HepG2 (cell line): ENCODE measurements around the gene CCT8. TPM values are rescaled to one million over a fixed set of nuclear protein-coding genes. Genes with fewer than 3 reads are reported as not detected.

Experiments used
- ATAC-seq: fragments of 200-7000 bp; cut with Tn5 transposase; 3 replicates; pipeline ENCODE4 v1.9.1; 2020; ENCODE audit warnings: mild to moderate bottlenecking, moderate library complexity
- BruUV-seq: library from RNA; stranded (reverse); fragments of 400-500 nt; replicated peaks from 2 replicates; lab custom pipeline; 2021; lab: Mats Ljungman, UMichigan
- CTCF ChIA-PET: fragments of 300-600 bp; formaldehyde crosslinking; extraction: SDS; loops from one replicate; lab custom pipeline; 2021; ENCODE audit warnings: low total read pairs, inconsistent platforms, low intra/inter-chr PET ratio; lab: Yijun Ruan, JAX
- POLR2A ChIA-PET: fragments of 350-600 bp; sonication (Branson Sonifier 250); formaldehyde crosslinking; loops from one replicate; lab custom pipeline; 2020; ENCODE audit warnings: antibody characterized with exemption, inconsistent platforms; lab: Yijun Ruan, JAX
- DNase-seq: peaks from one replicate; pipeline ENCODE4 v3.0.0-alpha.2; 2015; ENCODE audit warnings: low spot score
- FAIRE-seq: peaks from 3 replicates; lab custom pipeline; 2011; peaks lifted over from hg19 to GRCh38; lab: Jason Lieb, UNC
- H2AFZ ChIP-seq: one replicate; pipeline ENCODE4 v1.6.1; 2011; ENCODE audit warnings: low read length, inconsistent platforms
- H3K27ac ChIP-seq: fragments of 300-600 bp; 3 replicates; pipeline ENCODE4 v1.8.0; 2011; ENCODE audit warnings: mixed run types, mild to moderate bottlenecking, mixed read lengths, low read length, inconsistent platforms; ENCODE audit not compliant: insufficient read depth; ENCODE audit errors: extremely low read length
- H3K27me3 ChIP-seq, 2 experiments: fragments of 200-600 bp in 1 of 2; 2 replicates in 1 of 2; 3 replicates in 1 of 2; pipeline versions ENCODE4 v1.6.0 to v1.8.0; 2011; ENCODE audit warnings: low read length in 2 of 2, mild to moderate bottlenecking in 2 of 2, moderate library complexity in 2 of 2, inconsistent platforms in 1 of 2; ENCODE audit not compliant: insufficient read depth in 2 of 2, control insufficient read depth in 1 of 2
- H3K36me3 ChIP-seq, 2 experiments: fragments of 200-600 bp in 1 of 2; replicated peaks in 1 of 2; 2 replicates in 1 of 2; 3 replicates in 1 of 2; pipeline versions ENCODE4 v1.5.1 to v1.8.0; 2011; ENCODE audit warnings: low read length in 2 of 2, inconsistent platforms in 1 of 2; ENCODE audit not compliant: insufficient read depth in 2 of 2, control insufficient read depth in 1 of 2
- H3K4me1 ChIP-seq: 2 replicates; pipeline ENCODE4 v1.5.1; 2012; ENCODE audit warnings: low read length, inconsistent platforms; ENCODE audit not compliant: insufficient read depth
- H3K4me2 ChIP-seq: 2 replicates; pipeline ENCODE4 v1.6.0; 2011; ENCODE audit warnings: low read depth, low read length, inconsistent platforms
- H3K4me3 ChIP-seq, 3 experiments: fragments of 200-600 bp in 1 of 3; sonication (generic), shearing (Covaris generic) in 1 of 3; replicated peaks in 1 of 3; 2 replicates each; pipeline ENCODE4 v1.5.1; 2011 to 2016; ENCODE audit warnings: low read length in 3 of 3, inconsistent platforms in 2 of 3, low read depth in 2 of 3, mild to moderate bottlenecking in 2 of 3, control low read depth in 1 of 3, mixed read lengths in 1 of 3; ENCODE audit not compliant: insufficient read depth in 1 of 3
- H3K79me2 ChIP-seq: one replicate; pipeline ENCODE4 v1.6.1; 2011; ENCODE audit warnings: low read length, inconsistent platforms; ENCODE audit not compliant: insufficient read depth
- H3K9ac ChIP-seq: 2 replicates; pipeline ENCODE4 v1.6.0; 2011; ENCODE audit warnings: mild to moderate bottlenecking, low read depth, low read length, inconsistent platforms; ENCODE audit not compliant: insufficient read depth
- H3K9me3 ChIP-seq: 2 replicates; pipeline ENCODE4 v1.5.1; 2012; ENCODE audit warnings: mild to moderate bottlenecking, low read length
- H4K20me1 ChIP-seq: 2 replicates; pipeline ENCODE4 v1.6.0; 2011; ENCODE audit warnings: inconsistent platforms, mild to moderate bottlenecking, low read length, moderate library complexity; ENCODE audit not compliant: insufficient read depth
- BCLAF1 ChIP-seq: fragments of 450-650 bp; IDR thresholded peaks from 2 replicates; pipeline ENCODE4 v1.6.1; 2017; ENCODE audit warnings: mild to moderate bottlenecking
- FOXC1 ChIP-seq: sonication (generic); formaldehyde crosslinking; IDR thresholded peaks from 2 replicates; pipeline ENCODE4 v1.8.0; 2022; ENCODE audit warnings: mild to moderate bottlenecking, missing genetic modification reagents, borderline replicate concordance
- HMGA1 ChIP-seq: sonication (generic); formaldehyde crosslinking; conservative IDR thresholded peaks from 2 replicates; pipeline ENCODE4 v1.4.0; 2020; ENCODE audit warnings: missing genetic modification reagents
- IKZF4 ChIP-seq: sonication (generic); formaldehyde crosslinking; IDR thresholded peaks from 2 replicates; pipeline ENCODE4 v1.5.1; 2020; ENCODE audit warnings: borderline replicate concordance, mild to moderate bottlenecking, low read depth, missing genetic modification reagents; ENCODE audit errors: not compliant biosample characterization
- IRF2 ChIP-seq: IDR thresholded peaks from 2 replicates; pipeline ENCODE4 v1.6.1; 2018; ENCODE audit warnings: missing genetic modification reagents, missing compliant biosample characterization
- JDP2 ChIP-seq: sonication (generic); formaldehyde crosslinking; IDR thresholded peaks from 2 replicates; pipeline ENCODE4 v1.8.1; 2022; ENCODE audit warnings: missing genetic modification reagents, borderline replicate concordance
- KDM5B ChIP-seq: sonication (generic); formaldehyde crosslinking; IDR thresholded peaks from 2 replicates; pipeline ENCODE4 v1.4.0; 2020; ENCODE audit warnings: missing genetic modification reagents, mild to moderate bottlenecking, borderline replicate concordance
- MAF1 ChIP-seq: sonication (generic); formaldehyde crosslinking; IDR thresholded peaks from 2 replicates; pipeline ENCODE4 v1.5.0; 2020; ENCODE audit warnings: missing genetic modification reagents, borderline replicate concordance
- MYNN ChIP-seq: sonication (generic); formaldehyde crosslinking; IDR thresholded peaks from 2 replicates; pipeline ENCODE4 v1.4.0; 2020; ENCODE audit warnings: mild to moderate bottlenecking, low read depth, missing genetic modification reagents
- PHF5A ChIP-seq: IDR thresholded peaks from one replicate; pipeline ENCODE4 v1.6.1; 2018; ENCODE audit warnings: low read depth, missing genetic modification reagents; ENCODE audit not compliant: unreplicated experiment
- RAD51 ChIP-seq: fragments of 450-650 bp; IDR thresholded peaks from 2 replicates; pipeline ENCODE4 v1.6.1; 2016; ENCODE audit warnings: borderline replicate concordance
- RORA ChIP-seq: sonication (generic); formaldehyde crosslinking; IDR thresholded peaks from 2 replicates; pipeline ENCODE4 v1.5.0; 2020; ENCODE audit warnings: mild to moderate bottlenecking, missing genetic modification reagents, moderate library complexity
- ZFP36 ChIP-seq: fragments of 150-350 bp; IDR thresholded peaks from 2 replicates; pipeline ENCODE4 v1.6.1; 2018; ENCODE audit warnings: borderline replicate concordance, low read length, low read depth; ENCODE audit not compliant: partially characterized antibody
- ZNF17 ChIP-seq: sonication (generic); formaldehyde crosslinking; IDR thresholded peaks from 2 replicates; pipeline ENCODE4 v1.5.0; 2020; ENCODE audit warnings: mild to moderate bottlenecking, missing genetic modification reagents
- ZNF20 ChIP-seq: sonication (generic); formaldehyde crosslinking; IDR thresholded peaks from 2 replicates; pipeline ENCODE4 v1.4.0; 2020; ENCODE audit warnings: mild to moderate bottlenecking, moderate library complexity, missing genetic modification reagents
- ZNF510 ChIP-seq: sonication (generic); formaldehyde crosslinking; IDR thresholded peaks from 2 replicates; pipeline ENCODE4 v1.4.0; 2020; ENCODE audit warnings: low read depth, mild to moderate bottlenecking, missing genetic modification reagents
- ZNF766 ChIP-seq: sonication (generic); formaldehyde crosslinking; IDR thresholded peaks from 2 replicates; pipeline ENCODE4 v1.5.0; 2020; ENCODE audit warnings: missing genetic modification reagents, borderline replicate concordance
- WGBS: methylation state at CpG from one replicate; pipeline ENCODE4 v1.1.6; 2017; ENCODE audit warnings: low lambda C conversion rate; 5-methylcytosine and 5-hydroxymethylcytosine counted together
- in situ Hi-C: cut with HindIII; loops from 2 replicates; pipeline ENCODE4 v1.10.0; 2017; ENCODE audit warnings: low pct_unique_long_range_greater_than_20kb; ENCODE audit not compliant: extremely low pct_ligation_motif_present
- intact Hi-C: fragments of 100-400 bp; cut with micrococcal nuclease; formaldehyde crosslinking; loops from one replicate; pipeline ENCODE4 v1.10.0; 2022; ENCODE audit not compliant: unreplicated experiment
- polyA plus RNA-seq, 8 experiments: library from polyadenylated mRNA; depleted of rRNA in 3 of 8; stranded (reverse) in 7 of 8; unstranded in 1 of 8; fragments of >200 nt; fragmentation: Illumina TruSeq in 4 of 8; extraction: Trizol in 4 of 8; gene quantifications; 2 replicates each; pipeline versions ENCODE4 v1.2.1 to v1.2.3, GENCODE V29; 2011 to 2016; ENCODE audit warnings: low read depth in 4 of 8, missing spikeins in 1 of 8, mixed read lengths in 1 of 8; ENCODE audit not compliant: insufficient read depth in 1 of 8
- total RNA-seq, 5 experiments: library from RNA; depleted of rRNA; stranded (reverse); fragments of >200 nt; fragmentation: Illumina TruSeq; extraction: Trizol; gene quantifications; 2 replicates each; pipeline ENCODE4 v1.2.3, GENCODE V29; 2016; ENCODE audit warnings: low read depth in 1 of 5
- TF ChIP-seq, protein P1 (sequence below): sonication (generic); formaldehyde crosslinking; IDR thresholded peaks from 2 replicates; pipeline ENCODE4 v1.4.0; 2020; ENCODE audit warnings: missing genetic modification reagents, mild to moderate bottlenecking, borderline replicate concordance
- TF ChIP-seq, protein P2 (sequence below): sonication (generic); formaldehyde crosslinking; IDR thresholded peaks from 2 replicates; pipeline ENCODE4 v1.8.0; 2022; ENCODE audit warnings: missing genetic modification reagents, mild to moderate bottlenecking, moderate library complexity, borderline replicate concordance

Gene CCT8
- total and polyA plus RNA-seq, 2 of the 13 experiments (the other 11 are each of a cell fraction or from before 2014, with no cell fraction given) = 127 to 325 TPM

DNA sequence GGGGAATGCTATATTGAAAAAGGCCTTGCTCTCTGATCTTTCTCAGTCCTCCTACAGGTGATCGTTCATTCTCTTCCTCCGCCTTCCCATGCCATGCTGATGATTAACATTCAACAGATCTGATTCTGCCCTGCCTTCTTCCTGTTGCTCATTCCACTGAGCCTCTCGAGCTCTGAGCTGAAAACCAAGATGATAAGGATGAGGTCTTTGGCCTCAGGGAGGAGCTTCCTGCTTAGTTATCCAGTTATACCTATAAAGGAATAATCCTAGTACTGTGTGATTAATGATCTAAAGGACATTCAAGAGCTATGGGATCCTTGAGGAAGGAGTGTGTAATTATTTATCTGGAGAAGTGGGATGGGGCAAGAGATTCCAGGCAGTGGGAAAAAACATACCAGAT, 31.8 kb upstream of the CCT8 start:
- 13% methylated on average over 3 of the region's 3 CpGs for WGBS
- FAIRE-seq = no peak

More for the DNA sequence above, 31.8 kb upstream of the CCT8 start:
- Histone ChIP-seq H3K4me2 (no peak overlapping the region), H3K4me1 (peaks cover 10% of the 10 kb centered on the region), H4K20me1 (no peaks in the 10 kb centered on the region), H3K4me3 (no peak overlapping the region), H3K9ac (no peak overlapping the region), H3K27me3 (no peaks in the 10 kb centered on the region), H3K27ac (no peak overlapping the region), H3K9me3 (no peaks in the 10 kb centered on the region), H3K79me2 (no peaks in the 10 kb centered on the region), H2AFZ (no peak overlapping the region), H3K36me3 (no peaks in the 10 kb centered on the region)
- DNase-seq (peak; percentile 8), ATAC-seq (peak; percentile 44)
- intact Hi-C loops = no loop called here
- in situ Hi-C loops = no loop called here
- no TSS peak for BruUV-seq
- POLR2A ChIA-PET = no interaction called here
- TF ChIP-seq IRF2 (CRISPR knock-in tag) (no peak), PHF5A (CRISPR knock-in tag) (no peak), ZNF20 (CRISPR knock-in tag) (no peak), ZFP36 (no peak), RORA (CRISPR knock-in tag) (no peak), JDP2 (CRISPR knock-in tag) (no peak), MAF1 (CRISPR knock-in tag) (no peak), MYNN (CRISPR knock-in tag) (no peak), HMGA1 (CRISPR knock-in tag) (no peak), ZNF766 (CRISPR knock-in tag) (no peak), BCLAF1 (no peak), KDM5B (CRISPR knock-in tag) (no peak), IKZF4 (no peak), ZNF510 (CRISPR knock-in tag) (no peak), ZNF17 (no peak), RAD51 (no peak), FOXC1 (no peak)
- TF ChIP-seq, protein P1, sequence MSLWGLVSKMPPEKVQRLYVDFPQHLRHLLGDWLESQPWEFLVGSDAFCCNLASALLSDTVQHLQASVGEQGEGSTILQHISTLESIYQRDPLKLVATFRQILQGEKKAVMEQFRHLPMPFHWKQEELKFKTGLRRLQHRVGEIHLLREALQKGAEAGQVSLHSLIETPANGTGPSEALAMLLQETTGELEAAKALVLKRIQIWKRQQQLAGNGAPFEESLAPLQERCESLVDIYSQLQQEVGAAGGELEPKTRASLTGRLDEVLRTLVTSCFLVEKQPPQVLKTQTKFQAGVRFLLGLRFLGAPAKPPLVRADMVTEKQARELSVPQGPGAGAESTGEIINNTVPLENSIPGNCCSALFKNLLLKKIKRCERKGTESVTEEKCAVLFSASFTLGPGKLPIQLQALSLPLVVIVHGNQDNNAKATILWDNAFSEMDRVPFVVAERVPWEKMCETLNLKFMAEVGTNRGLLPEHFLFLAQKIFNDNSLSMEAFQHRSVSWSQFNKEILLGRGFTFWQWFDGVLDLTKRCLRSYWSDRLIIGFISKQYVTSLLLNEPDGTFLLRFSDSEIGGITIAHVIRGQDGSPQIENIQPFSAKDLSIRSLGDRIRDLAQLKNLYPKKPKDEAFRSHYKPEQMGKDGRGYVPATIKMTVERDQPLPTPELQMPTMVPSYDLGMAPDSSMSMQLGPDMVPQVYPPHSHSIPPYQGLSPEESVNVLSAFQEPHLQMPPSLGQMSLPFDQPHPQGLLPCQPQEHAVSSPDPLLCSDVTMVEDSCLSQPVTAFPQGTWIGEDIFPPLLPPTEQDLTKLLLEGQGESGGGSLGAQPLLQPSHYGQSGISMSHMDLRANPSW (CRISPR knock-in tag) = no peak
- TF ChIP-seq, protein P2, sequence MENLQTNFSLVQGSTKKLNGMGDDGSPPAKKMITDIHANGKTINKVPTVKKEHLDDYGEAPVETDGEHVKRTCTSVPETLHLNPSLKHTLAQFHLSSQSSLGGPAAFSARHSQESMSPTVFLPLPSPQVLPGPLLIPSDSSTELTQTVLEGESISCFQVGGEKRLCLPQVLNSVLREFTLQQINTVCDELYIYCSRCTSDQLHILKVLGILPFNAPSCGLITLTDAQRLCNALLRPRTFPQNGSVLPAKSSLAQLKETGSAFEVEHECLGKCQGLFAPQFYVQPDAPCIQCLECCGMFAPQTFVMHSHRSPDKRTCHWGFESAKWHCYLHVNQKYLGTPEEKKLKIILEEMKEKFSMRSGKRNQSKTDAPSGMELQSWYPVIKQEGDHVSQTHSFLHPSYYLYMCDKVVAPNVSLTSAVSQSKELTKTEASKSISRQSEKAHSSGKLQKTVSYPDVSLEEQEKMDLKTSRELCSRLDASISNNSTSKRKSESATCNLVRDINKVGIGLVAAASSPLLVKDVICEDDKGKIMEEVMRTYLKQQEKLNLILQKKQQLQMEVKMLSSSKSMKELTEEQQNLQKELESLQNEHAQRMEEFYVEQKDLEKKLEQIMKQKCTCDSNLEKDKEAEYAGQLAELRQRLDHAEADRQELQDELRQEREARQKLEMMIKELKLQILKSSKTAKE = no peak
- CTCF ChIA-PET = no interaction called here
